Epithelial cell of prostate (primary cell): Measurements from ENCODE around the gene ADIPOQ.
"Not testable (repeated sequence)": the region's sequence is repeated elsewhere in the genome, so short reads cannot be mapped to it uniquely, and the experiment has no call there.

Experiments used
- DNase-seq: peaks from one replicate; pipeline ENCODE4 v3.0.0-alpha.2; 2011; ENCODE audit warnings: low read depth, low spot score
- H3K27ac ChIP-seq: fragments of 450-650 bp; 2 replicates; pipeline ENCODE4 v1.5.1; 2017; ENCODE audit warnings: mild to moderate bottlenecking

The ADIPOQ gene

DNA sequence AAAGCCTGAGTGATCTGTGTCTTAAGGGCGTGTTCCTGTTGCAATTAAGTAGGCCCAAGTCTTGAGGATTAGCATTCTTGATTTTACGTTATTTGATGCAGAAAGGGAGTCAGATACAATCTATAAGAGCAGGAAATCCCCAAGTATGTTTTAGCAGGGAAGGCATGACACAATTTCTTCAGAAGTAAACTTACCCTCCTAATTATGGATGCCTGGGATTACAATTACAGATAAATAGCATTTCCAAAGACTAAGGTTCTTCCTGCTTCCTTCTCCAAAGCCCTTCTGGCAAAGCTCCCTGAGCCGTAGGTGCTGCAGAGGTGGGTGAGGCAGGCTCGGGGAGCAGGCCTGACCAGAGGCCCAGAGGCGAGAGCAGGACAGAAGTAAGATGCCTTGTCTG, 52.9 kb downstream of the ADIPOQ start:
- no peak for DNase-seq
- no peak overlapping the region for H3K27ac ChIP-seq

DNA sequence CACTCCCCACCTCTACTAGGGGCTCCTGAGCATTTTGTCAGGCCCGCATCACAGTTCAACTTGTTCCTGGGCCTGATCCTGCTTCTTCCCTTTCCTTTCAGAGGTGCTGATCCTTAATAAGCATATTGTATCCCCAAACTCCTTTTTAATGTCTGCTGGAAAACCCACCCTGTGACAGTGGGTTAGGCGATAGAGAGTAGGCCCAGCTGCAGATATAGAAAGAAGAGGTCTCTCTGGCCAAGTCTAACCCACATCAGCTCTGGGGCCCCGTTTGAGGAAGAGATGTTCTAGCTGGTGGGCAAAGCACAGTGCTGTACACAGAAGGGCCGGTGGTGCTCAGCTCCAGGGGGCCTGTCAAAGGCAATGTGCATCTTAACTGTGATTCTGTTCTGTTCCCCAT, 53.5 kb downstream of the ADIPOQ start:
- no peak for DNase-seq
- H3K27ac ChIP-seq: no peak overlapping the region

DNA sequence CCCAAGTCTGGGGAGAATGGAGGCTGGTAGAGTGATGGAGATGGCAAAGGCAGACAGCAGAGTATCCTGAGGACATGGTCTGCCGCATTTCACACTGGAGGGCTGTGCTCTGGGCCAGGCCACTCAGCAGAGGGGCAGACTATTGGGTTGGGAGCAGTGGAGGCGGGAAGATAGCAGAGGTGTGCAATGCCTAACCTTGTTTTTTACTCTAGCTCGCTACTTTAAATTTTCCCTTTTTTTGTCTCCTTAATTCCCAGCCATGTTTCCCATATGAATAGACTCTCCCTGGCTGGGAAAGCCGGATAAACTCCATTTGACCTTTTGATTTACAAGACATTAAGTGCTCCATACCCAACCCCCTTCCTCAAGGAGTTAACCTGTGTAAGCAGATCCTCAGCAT, 54.4 kb downstream of the ADIPOQ start:
- DNase-seq: no peak
- H3K27ac ChIP-seq: no peak overlapping the region

DNA sequence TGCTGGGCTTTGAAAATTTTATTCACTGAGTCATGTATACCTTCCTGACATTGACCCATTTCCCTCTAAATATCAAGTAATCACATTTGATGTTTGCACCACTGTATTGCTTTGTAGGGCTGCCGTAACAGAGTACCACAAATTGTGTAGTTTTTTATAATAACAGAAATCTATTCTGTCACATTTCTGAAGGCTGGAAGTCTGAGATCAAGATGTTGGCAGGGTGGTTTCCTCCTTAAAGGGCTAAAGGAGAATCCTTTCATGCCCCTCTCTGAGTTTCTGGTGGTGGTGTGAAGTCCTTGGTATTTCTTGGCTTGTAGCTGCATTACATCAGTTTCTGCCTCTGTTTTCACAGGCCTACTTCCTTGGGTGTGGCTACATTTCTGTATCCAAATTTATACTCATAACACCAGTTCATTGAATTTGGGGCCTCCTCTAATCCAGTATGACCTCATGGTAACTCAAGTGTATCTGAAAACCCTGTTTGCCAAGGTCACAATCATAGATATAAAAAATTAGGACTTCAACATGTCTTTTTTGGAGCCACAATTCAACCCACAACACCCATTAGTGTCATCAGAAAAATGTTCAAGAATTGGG, 58.7 kb downstream of the ADIPOQ start:
- no peak for DNase-seq
- H3K27ac ChIP-seq: peak overlapping the region; percentile 66

DNA sequence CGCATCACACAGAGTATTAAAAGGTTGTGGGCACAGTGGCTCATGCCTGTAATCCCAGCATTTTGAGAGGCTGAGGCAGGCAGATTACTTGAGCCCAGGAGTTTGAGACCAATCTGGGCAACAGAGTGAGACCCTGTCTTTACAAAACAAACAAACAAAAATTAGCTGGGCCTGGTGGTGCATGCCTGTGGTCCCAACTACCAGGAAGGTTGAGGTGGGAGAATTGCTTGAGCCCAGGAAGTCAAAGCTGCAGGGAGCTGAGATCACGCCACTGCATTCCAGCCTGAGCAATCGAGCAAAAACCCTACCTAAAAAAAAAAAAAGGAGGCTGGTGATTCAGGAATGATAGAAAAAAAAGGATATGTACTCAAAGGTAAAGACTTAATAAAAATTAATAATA, 59.6 kb downstream of the ADIPOQ start:
- H3K27ac ChIP-seq: peak overlapping the region; percentile 66
- no peak for DNase-seq

DNA sequence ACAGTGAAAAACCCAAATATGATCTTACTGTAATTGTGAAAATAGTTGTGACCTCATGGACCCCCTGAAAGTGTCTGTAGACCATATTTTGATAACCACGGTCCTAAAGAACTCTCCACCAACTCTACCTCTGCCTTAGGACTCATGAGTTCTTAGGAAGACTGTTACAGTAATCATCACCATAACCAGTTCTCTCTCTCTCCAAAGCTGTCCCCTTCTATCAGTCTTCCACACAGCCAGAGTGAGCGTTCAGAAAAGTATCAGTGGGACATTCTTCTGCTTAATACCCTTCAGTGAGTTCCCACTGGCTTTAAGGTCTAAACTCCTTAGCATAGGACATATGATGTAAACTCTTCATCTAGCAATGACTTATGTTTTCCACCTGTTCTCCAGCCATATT, 60.2 kb downstream of the ADIPOQ start:
- H3K27ac ChIP-seq: no peak overlapping the region
- DNase-seq: no peak

DNA sequence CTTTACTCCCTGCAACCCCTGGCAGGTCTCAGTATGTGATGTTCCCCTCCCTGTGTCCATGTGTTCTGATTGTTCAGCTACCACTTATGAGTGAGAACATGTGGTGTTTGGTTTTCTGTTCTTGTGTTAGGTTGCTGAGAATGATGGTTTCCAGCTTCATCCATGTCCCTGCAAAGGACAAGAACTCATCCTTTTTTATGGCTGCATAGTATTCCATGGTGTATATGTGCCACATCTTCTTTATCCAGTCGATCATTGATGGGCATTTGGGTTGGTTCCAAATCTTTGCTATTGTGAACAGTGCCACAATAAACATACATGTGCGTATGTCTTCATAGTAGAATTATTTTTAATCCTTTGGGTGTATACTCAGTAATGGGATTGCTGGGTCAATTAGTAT, 61.2 kb downstream of the ADIPOQ start:
- not testable (repeated sequence) for DNase-seq, H3K27ac ChIP-seq

DNA sequence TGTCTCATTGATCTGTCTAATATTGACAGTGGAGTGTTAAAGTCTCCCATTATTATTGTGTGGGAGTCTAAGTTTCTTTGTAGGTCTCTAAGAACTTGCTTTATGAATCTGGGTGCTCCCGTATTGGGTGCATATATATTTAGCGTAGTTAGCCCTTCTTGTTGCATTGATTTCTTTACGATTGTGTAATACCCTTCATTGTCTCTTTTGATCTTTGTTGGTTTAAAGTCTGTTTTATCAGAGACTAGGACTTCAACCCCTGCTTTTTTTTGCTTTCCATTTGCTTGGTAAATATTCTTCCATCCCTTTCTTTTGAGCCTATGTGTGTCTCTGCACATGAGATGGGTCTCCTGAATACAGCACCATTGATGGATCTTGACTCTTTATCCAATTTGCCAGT, 64.6 kb downstream of the ADIPOQ start:
- H3K27ac ChIP-seq, DNase-seq: not testable (repeated sequence)
